HepG2 (cell line): ENCODE results near the gene IRF2. TPM values are rescaled to one million over a fixed set of nuclear protein-coding genes. Genes with fewer than 3 reads are reported as not detected.

ENCODE experiments used
- GTF2F1 ChIP-seq: fragments of 150-350 bp; IDR thresholded peaks from 2 replicates; pipeline ENCODE4 v1.6.1; 2014; ENCODE audit warnings: low read length
- HCFC1 ChIP-seq: fragments of 150-350 bp; IDR thresholded peaks from 2 replicates; pipeline ENCODE4 v1.6.1; 2014; ENCODE audit warnings: low read depth, low read length
- JUNB ChIP-seq: sonication (generic); formaldehyde crosslinking; IDR thresholded peaks from 2 replicates; pipeline ENCODE4 v1.8.0; 2022; ENCODE audit warnings: missing genetic modification reagents, mild to moderate bottlenecking, borderline replicate concordance
- NPAS2 ChIP-seq: sonication (generic); formaldehyde crosslinking; IDR thresholded peaks from 2 replicates; pipeline ENCODE4 v1.8.0; 2022; ENCODE audit warnings: mild to moderate bottlenecking, missing genetic modification reagents, borderline replicate concordance
- ZFP1 ChIP-seq: IDR thresholded peaks from 2 replicates; pipeline ENCODE4 v1.6.1; 2016
- polyA plus RNA-seq, 8 experiments: library from polyadenylated mRNA; depleted of rRNA in 3 of 8; stranded (reverse) in 7 of 8; unstranded in 1 of 8; fragments of >200 nt; fragmentation: Illumina TruSeq in 4 of 8; extraction: Trizol in 4 of 8; gene quantifications; 2 replicates each; pipeline versions ENCODE4 v1.2.1 to v1.2.3, GENCODE V29; 2011 to 2016; ENCODE audit warnings: low read depth in 4 of 8, missing spikeins in 1 of 8, mixed read lengths in 1 of 8; ENCODE audit not compliant: insufficient read depth in 1 of 8
- total RNA-seq, 5 experiments: library from RNA; depleted of rRNA; stranded (reverse); fragments of >200 nt; fragmentation: Illumina TruSeq; extraction: Trizol; gene quantifications; 2 replicates each; pipeline ENCODE4 v1.2.3, GENCODE V29; 2016; ENCODE audit warnings: low read depth in 1 of 5
- TF ChIP-seq, protein P1 (sequence below), 2 experiments: fragments of 450-650 bp in 1 of 2; sonication (generic) in 1 of 2; formaldehyde crosslinking in 1 of 2; IDR thresholded peaks; 2 replicates each; pipeline versions ENCODE4 v1.6.1 to v1.8.0; 2016 to 2022; ENCODE audit warnings: antibody characterized with exemption in 1 of 2, mild to moderate bottlenecking in 1 of 2, missing genetic modification reagents in 1 of 2

The IRF2 gene
- total and polyA plus RNA-seq, 2 of the 13 experiments (the other 11 are each of a cell fraction or from before 2014, with no cell fraction given): 15.5 to 28.8 TPM

DNA sequence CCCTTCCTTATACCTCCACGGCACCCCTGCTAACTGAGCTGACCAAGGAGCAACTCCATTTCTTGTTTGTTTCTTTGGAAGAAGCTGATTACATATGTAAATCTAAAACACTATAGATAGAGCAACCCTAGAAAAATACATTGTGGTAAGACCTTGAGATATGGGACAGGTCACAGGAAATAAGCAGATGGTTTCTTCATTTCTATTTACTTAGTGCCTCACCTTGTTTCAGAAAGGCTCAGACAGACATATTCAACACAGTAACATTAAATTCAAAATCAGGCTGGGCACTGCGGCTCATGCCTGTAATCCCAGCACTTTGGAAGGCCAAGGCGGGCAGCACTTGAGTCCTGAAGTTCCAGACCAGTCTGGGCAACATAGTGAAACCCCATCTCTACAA lies 47.3 kb downstream of the IRF2 start (continued):
- TF ChIP-seq, protein P1, sequence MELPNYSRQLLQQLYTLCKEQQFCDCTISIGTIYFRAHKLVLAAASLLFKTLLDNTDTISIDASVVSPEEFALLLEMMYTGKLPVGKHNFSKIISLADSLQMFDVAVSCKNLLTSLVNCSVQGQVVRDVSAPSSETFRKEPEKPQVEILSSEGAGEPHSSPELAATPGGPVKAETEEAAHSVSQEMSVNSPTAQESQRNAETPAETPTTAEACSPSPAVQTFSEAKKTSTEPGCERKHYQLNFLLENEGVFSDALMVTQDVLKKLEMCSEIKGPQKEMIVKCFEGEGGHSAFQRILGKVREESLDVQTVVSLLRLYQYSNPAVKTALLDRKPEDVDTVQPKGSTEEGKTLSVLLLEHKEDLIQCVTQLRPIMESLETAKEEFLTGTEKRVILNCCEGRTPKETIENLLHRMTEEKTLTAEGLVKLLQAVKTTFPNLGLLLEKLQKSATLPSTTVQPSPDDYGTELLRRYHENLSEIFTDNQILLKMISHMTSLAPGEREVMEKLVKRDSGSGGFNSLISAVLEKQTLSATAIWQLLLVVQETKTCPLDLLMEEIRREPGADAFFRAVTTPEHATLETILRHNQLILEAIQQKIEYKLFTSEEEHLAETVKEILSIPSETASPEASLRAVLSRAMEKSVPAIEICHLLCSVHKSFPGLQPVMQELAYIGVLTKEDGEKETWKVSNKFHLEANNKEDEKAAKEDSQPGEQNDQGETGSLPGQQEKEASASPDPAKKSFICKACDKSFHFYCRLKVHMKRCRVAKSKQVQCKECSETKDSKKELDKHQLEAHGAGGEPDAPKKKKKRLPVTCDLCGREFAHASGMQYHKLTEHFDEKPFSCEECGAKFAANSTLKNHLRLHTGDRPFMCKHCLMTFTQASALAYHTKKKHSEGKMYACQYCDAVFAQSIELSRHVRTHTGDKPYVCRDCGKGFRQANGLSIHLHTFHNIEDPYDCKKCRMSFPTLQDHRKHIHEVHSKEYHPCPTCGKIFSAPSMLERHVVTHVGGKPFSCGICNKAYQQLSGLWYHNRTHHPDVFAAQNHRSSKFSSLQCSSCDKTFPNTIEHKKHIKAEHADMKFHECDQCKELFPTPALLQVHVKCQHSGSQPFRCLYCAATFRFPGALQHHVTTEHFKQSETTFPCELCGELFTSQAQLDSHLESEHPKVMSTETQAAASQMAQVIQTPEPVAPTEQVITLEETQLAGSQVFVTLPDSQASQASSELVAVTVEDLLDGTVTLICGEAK (IDR thresholded peaks at IDR 0.05): no peak
- TF ChIP-seq, protein P1 (CRISPR knock-in tag; IDR thresholded peaks at IDR 0.05): no peak
- TF ChIP-seq GTF2F1 (no peak), ZFP1 (no peak), JUNB (CRISPR knock-in tag) (no peak), HCFC1 (no peak), NPAS2 (CRISPR knock-in tag) (no peak)
